OCI-LY1 (cell line): ENCODE results near the gene HCN4.

Experiments
- H2AFZ ChIP-seq: fragments of 200-600 bp; sonication (generic), shearing (Covaris generic); 2 replicates; pipeline ENCODE4 v1.6.0; 2014; ENCODE audit warnings: antibody characterized with exemption, mild to moderate bottlenecking, low read length
- H3F3A ChIP-seq: fragments of 200-600 bp; sonication (generic), shearing (Covaris generic); 2 replicates; pipeline ENCODE4 v1.6.0; 2014; ENCODE audit warnings: mild to moderate bottlenecking, antibody characterized with exemption, low read length, moderate library complexity; ENCODE audit not compliant: insufficient read depth
- H3K27ac ChIP-seq: fragments of 200-600 bp; sonication (generic); 2 replicates; pipeline ENCODE4 v1.5.1; 2014; ENCODE audit warnings: low read length, mixed run types, mild to moderate bottlenecking, low read depth; ENCODE audit not compliant: poor library complexity, severe bottlenecking
- H3K27me3 ChIP-seq: fragments of 200-600 bp; sonication (generic); 2 replicates; pipeline ENCODE4 v1.6.0; 2014; ENCODE audit warnings: antibody characterized with exemption, mild to moderate bottlenecking, low read length, moderate library complexity; ENCODE audit not compliant: insufficient read depth
- H3K36me3 ChIP-seq: fragments of 200-600 bp; sonication (generic); 2 replicates; pipeline ENCODE4 v1.6.1; 2014; ENCODE audit warnings: mild to moderate bottlenecking, antibody characterized with exemption, low read length, moderate library complexity, mixed read lengths; ENCODE audit not compliant: insufficient read depth
- H3K4me1 ChIP-seq: fragments of 200-600 bp; sonication (generic); 2 replicates; pipeline ENCODE4 v1.5.1; 2014; ENCODE audit warnings: mild to moderate bottlenecking, low read length, moderate library complexity; ENCODE audit not compliant: insufficient read depth, severe bottlenecking
- H3K4me2 ChIP-seq: fragments of 200-600 bp; sonication (generic), shearing (Covaris generic); 2 replicates; pipeline ENCODE4 v1.6.1; 2014; ENCODE audit warnings: low read length
- H3K4me3 ChIP-seq: fragments of 200-600 bp; sonication (generic); 2 replicates; pipeline ENCODE4 v1.5.1; 2014; ENCODE audit warnings: low read length, low read depth, mild to moderate bottlenecking, mixed read lengths; ENCODE audit not compliant: poor library complexity, severe bottlenecking
- H3K79me2 ChIP-seq: fragments of 200-600 bp; shearing (Covaris generic); 2 replicates; pipeline ENCODE4 v1.6.1; 2016; ENCODE audit warnings: mixed run types, low read length, mixed read lengths; ENCODE audit not compliant: insufficient read depth
- H3K9ac ChIP-seq: fragments of 200-600 bp; sonication (generic), shearing (Covaris generic); 2 replicates; pipeline ENCODE4 v1.6.1; 2014; ENCODE audit warnings: mild to moderate bottlenecking, low read length, mixed read lengths
- H3K9me2 ChIP-seq: fragments of 200-600 bp; sonication (generic), shearing (Covaris generic); 2 replicates; pipeline ENCODE4 v1.6.1; 2014; ENCODE audit warnings: low read depth, mild to moderate bottlenecking, low read length, mixed read lengths
- H3K9me3 ChIP-seq: fragments of 200-600 bp; shearing (Covaris generic); 2 replicates; pipeline ENCODE4 v1.6.1; 2014; ENCODE audit warnings: low read length, mixed read lengths
- H4K20me1 ChIP-seq: fragments of 200-600 bp; sonication (generic), shearing (Covaris generic); 2 replicates; pipeline ENCODE4 v1.6.0; 2016; ENCODE audit warnings: mild to moderate bottlenecking, low read length; ENCODE audit not compliant: insufficient read depth
- CTCF ChIP-seq: fragments of 200-600 bp; sonication (generic), shearing (Covaris generic); IDR thresholded peaks from 2 replicates; pipeline ENCODE4 v1.5.1; 2017; ENCODE audit warnings: mild to moderate bottlenecking, antibody characterized with exemption, low read length, moderate library complexity, mixed read lengths
- EZH2 ChIP-seq: fragments of 200-600 bp; sonication (generic), shearing (Covaris generic); IDR thresholded peaks from 2 replicates; pipeline ENCODE4 v1.8.0; 2017; ENCODE audit warnings: borderline replicate concordance, mixed run types, mild to moderate bottlenecking, antibody characterized with exemption, low read length, moderate library complexity, mixed read lengths

HCN4 gene

GRCh38 chr15:73340502-73341192, 28.1 kb downstream of the HCN4 start:
- no peaks in the 10 kb centered on the region for H3K27me3 ChIP-seq
- no peak overlapping the region for H3K4me2 ChIP-seq
- H3K9me2 ChIP-seq = no peaks in the 10 kb centered on the region
- no peak overlapping the region for H3K27ac ChIP-seq
- no peak for TF ChIP-seq CTCF
- no peak for TF ChIP-seq EZH2
- H3K4me3 ChIP-seq = no peak overlapping the region
- H3K79me2 ChIP-seq = no peaks in the 10 kb centered on the region
- H3K9me3 ChIP-seq = peaks cover 3% of the 10 kb centered on the region; the same call in 1 of the 2 replicates
- no peaks in the 10 kb centered on the region for H3F3A ChIP-seq
- no peaks in the 10 kb centered on the region for H4K20me1 ChIP-seq
- no peaks in the 10 kb centered on the region for H3K4me1 ChIP-seq
- no peak overlapping the region for H2AFZ ChIP-seq
- no peak overlapping the region for H3K9ac ChIP-seq
- H3K36me3 ChIP-seq = no peaks in the 10 kb centered on the region

- no peak for TF ChIP-seq EZH2
- H3K4me3 ChIP-seq = no peak overlapping the region
- H3K4me1 ChIP-seq = no peaks in the 10 kb centered on the region
- no peak overlapping the region for H2AFZ ChIP-seq
- peaks cover 3% of the 10 kb centered on the region; the same call in 1 of the 2 replicates for H3K9me3 ChIP-seq
- no peak overlapping the region for H3K27ac ChIP-seq
- no peak overlapping the region for H3K9ac ChIP-seq
- H3F3A ChIP-seq = no peaks in the 10 kb centered on the region
- H3K27me3 ChIP-seq = no peaks in the 10 kb centered on the region
- no peaks in the 10 kb centered on the region for H4K20me1 ChIP-seq
- no peak overlapping the region for H3K4me2 ChIP-seq
- no peaks in the 10 kb centered on the region for H3K36me3 ChIP-seq
- no peaks in the 10 kb centered on the region for H3K79me2 ChIP-seq
- H3K9me2 ChIP-seq = no peaks in the 10 kb centered on the region
These were observed 30.0 kb downstream of the HCN4 start for GRCh38 chr15:73338606-73339374.

- H3K79me2 ChIP-seq = no peaks in the 10 kb centered on the region
- H2AFZ ChIP-seq = no peak overlapping the region
- H3K9ac ChIP-seq = no peak overlapping the region
- no peaks in the 10 kb centered on the region for H3F3A ChIP-seq
- peaks cover 2% of the 10 kb centered on the region; the same call in 1 of the 2 replicates for H3K9me3 ChIP-seq
- TF ChIP-seq EZH2 = no peak
- TF ChIP-seq CTCF = no peak
- no peak overlapping the region for H3K4me2 ChIP-seq
- no peaks in the 10 kb centered on the region for H3K9me2 ChIP-seq
- H4K20me1 ChIP-seq = no peaks in the 10 kb centered on the region
- no peaks in the 10 kb centered on the region for H3K4me1 ChIP-seq
- no peak overlapping the region for H3K27ac ChIP-seq
- no peaks in the 10 kb centered on the region for H3K27me3 ChIP-seq
- no peak overlapping the region for H3K4me3 ChIP-seq
- H3K36me3 ChIP-seq = no peaks in the 10 kb centered on the region
These were observed 30.7 kb downstream of the HCN4 start for GRCh38 chr15:73338058-73338457.
